Measurements from ENCODE around the gene KRT2. TPM values are rescaled to one million over a fixed set of nuclear protein-coding genes. Genes with fewer than 3 reads are reported as not detected.

The KRT2 gene
- total RNA-seq, 1 donor from 2014 or later: not detected

GRCh38 chr12:52611080-52611468, 40.9 kb downstream of the KRT2 start:
- H3K27ac Mint-ChIP-seq (ENCODE audit: unreplicated experiment): no peak overlapping the region
- H3K9me3 Mint-ChIP-seq (ENCODE audit: unreplicated experiment): no peaks in the 10 kb centered on the region
- H3K4me3 Mint-ChIP-seq (ENCODE audit: unreplicated experiment): no peak overlapping the region
- H3K27me3 Mint-ChIP-seq (ENCODE audit: unreplicated experiment): peaks cover 63% of the 10 kb centered on the region
- peak; percentile 63 for DNase-seq (ENCODE audit: extremely low spot score, unreplicated experiment)
- no peaks in the 10 kb centered on the region for H3K4me1 Mint-ChIP-seq (ENCODE audit: unreplicated experiment)
- no peaks in the 10 kb centered on the region for H3K36me3 Mint-ChIP-seq (ENCODE audit: unreplicated experiment)
- TF ChIP-seq, protein P1, sequence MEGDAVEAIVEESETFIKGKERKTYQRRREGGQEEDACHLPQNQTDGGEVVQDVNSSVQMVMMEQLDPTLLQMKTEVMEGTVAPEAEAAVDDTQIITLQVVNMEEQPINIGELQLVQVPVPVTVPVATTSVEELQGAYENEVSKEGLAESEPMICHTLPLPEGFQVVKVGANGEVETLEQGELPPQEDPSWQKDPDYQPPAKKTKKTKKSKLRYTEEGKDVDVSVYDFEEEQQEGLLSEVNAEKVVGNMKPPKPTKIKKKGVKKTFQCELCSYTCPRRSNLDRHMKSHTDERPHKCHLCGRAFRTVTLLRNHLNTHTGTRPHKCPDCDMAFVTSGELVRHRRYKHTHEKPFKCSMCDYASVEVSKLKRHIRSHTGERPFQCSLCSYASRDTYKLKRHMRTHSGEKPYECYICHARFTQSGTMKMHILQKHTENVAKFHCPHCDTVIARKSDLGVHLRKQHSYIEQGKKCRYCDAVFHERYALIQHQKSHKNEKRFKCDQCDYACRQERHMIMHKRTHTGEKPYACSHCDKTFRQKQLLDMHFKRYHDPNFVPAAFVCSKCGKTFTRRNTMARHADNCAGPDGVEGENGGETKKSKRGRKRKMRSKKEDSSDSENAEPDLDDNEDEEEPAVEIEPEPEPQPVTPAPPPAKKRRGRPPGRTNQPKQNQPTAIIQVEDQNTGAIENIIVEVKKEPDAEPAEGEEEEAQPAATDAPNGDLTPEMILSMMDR (IDR thresholded peaks at IDR 0.05): no peak

DNA sequence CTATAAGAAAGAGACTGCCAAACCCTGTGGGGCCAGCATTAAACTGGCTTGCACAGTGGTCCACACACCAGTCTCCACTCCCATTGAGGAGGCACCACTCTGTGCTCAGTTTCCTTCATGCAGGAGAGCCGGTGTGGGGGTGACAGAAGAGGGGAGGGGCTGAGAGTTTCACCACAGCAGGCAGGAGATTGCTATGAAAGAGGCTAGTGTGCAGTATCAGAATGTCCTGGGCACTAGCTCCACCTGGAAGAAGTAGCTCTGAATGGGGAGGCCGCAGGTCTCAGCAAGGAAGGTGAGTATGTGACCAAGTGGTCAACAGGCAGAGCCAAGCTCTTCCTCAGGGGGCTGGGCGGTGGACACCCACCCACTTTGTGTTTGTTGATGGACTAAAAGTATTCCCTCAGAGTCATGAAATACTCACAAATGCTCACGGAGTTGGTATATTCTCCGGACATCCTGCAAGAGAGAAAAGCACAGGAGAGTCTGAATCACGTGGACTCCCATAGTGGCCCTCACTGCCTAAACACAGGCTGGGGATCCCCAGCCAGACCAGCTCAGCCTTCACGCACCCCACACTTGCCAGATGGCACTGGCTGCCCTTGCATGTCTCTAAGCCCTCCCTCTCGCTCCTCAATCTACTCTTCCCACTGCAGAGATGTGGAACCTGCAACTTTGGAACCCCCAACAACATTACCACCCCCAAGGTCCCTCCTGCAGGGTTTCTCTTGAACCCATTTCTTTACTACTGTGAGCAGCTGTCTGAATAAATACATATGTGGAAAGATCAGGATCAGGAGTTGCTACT, 43.0 kb downstream of the KRT2 start:
- TF ChIP-seq, protein P1 (IDR thresholded peaks at IDR 0.05): no peak
- DNase-seq (ENCODE audit: extremely low spot score, unreplicated experiment): peak; percentile 66
- Mint-ChIP-seq H3K27me3 (ENCODE audit: unreplicated experiment) (peaks cover 72% of the 10 kb centered on the region), H3K4me3 (ENCODE audit: unreplicated experiment) (no peak overlapping the region), H3K4me1 (ENCODE audit: unreplicated experiment) (no peaks in the 10 kb centered on the region), H3K27ac (ENCODE audit: unreplicated experiment) (no peak overlapping the region), H3K9me3 (ENCODE audit: unreplicated experiment) (no peaks in the 10 kb centered on the region), H3K36me3 (ENCODE audit: unreplicated experiment) (no peaks in the 10 kb centered on the region)

GRCh38 chr12:52608161-52608560, 43.9 kb downstream of the KRT2 start:
- Mint-ChIP-seq H3K36me3 (ENCODE audit: unreplicated experiment) (no peaks in the 10 kb centered on the region), H3K4me3 (ENCODE audit: unreplicated experiment) (no peak overlapping the region), H3K4me1 (ENCODE audit: unreplicated experiment) (no peaks in the 10 kb centered on the region), H3K27me3 (ENCODE audit: unreplicated experiment) (peaks cover 75% of the 10 kb centered on the region), H3K9me3 (ENCODE audit: unreplicated experiment) (no peaks in the 10 kb centered on the region), H3K27ac (ENCODE audit: unreplicated experiment) (no peak overlapping the region)
- peak; percentile 78 for DNase-seq (ENCODE audit: extremely low spot score, unreplicated experiment)
- TF ChIP-seq, protein P1 (IDR thresholded peaks at IDR 0.05): no peak

DNA sequence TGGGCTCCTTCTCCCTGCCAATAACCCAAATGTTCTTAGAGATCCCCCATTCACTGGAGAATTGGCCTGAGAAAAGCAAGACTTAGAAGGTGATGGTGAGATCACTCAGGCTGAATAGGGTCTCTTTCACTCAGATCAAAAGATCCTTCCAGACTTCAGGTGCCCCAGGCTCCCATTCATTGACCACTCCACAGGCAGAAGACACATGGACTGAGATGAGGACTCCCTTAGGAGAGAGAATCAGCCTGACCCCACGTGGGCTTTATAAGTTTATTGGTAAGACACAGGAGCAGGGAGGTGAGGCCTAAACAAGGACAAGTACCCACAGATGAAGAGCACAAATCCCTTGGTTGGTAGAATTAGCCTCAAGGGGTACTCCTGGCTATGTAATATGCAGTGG, 44.7 kb downstream of the KRT2 start:
- H3K9me3 Mint-ChIP-seq (ENCODE audit: unreplicated experiment): no peaks in the 10 kb centered on the region
- TF ChIP-seq, protein P1 (IDR thresholded peaks at IDR 0.05): no peak
- DNase-seq (ENCODE audit: extremely low spot score, unreplicated experiment): peak; percentile 56
- no peak overlapping the region for H3K4me3 Mint-ChIP-seq (ENCODE audit: unreplicated experiment)
- H3K36me3 Mint-ChIP-seq (ENCODE audit: unreplicated experiment): no peaks in the 10 kb centered on the region
- peaks cover 78% of the 10 kb centered on the region for H3K27me3 Mint-ChIP-seq (ENCODE audit: unreplicated experiment)
- no peaks in the 10 kb centered on the region for H3K4me1 Mint-ChIP-seq (ENCODE audit: unreplicated experiment)
- H3K27ac Mint-ChIP-seq (ENCODE audit: unreplicated experiment): no peak overlapping the region

DNA sequence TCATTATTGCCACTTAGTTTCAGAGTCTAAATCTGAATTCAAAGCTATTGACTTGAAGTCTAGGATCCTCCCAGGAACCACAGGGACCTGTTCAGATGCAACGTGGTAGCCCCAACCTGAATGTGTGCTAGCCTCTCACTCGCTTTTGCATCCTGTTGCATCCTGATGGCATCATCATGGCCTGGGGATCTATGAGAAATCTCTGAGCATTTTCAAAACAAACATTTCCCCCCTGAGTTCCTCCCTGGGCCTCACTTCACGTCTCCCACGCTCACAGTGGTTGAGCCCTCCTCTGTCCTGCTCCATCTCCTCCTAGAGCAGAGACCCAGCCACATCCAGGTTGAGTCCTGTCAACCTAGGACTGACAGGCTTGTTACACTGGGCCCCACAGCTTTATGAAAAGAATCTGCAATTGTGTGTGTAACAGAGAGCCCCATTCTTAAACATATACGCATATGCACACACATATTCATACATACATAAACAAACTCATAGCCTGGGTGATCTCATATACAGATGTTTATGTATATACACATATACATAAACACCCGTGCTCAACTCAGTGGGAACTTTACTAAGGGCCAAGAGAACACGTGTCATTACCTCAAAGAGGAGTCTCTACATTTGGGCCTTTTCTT, 45.3 kb downstream of the KRT2 start:
- Mint-ChIP-seq H3K27ac (ENCODE audit: unreplicated experiment) (no peak overlapping the region), H3K9me3 (ENCODE audit: unreplicated experiment) (no peaks in the 10 kb centered on the region), H3K4me3 (ENCODE audit: unreplicated experiment) (no peak overlapping the region), H3K27me3 (ENCODE audit: unreplicated experiment) (peaks cover 76% of the 10 kb centered on the region), H3K4me1 (ENCODE audit: unreplicated experiment) (no peaks in the 10 kb centered on the region), H3K36me3 (ENCODE audit: unreplicated experiment) (no peaks in the 10 kb centered on the region)
- DNase-seq (ENCODE audit: extremely low spot score, unreplicated experiment): peak; percentile 21
- TF ChIP-seq, protein P1 (IDR thresholded peaks at IDR 0.05): no peak
